Mesodermal cell (in vitro differentiated cells): ENCODE measurements around the gene PRR7. TPM values are rescaled to one million over a fixed set of nuclear protein-coding genes. Genes with fewer than 3 reads are reported as not detected.

Experiments used
- H3K27ac ChIP-seq: 2 replicates; pipeline ENCODE4 v1.7.0; 2013; ENCODE audit warnings: mild to moderate bottlenecking, low read depth, low read length, moderate library complexity; ENCODE audit not compliant: severe bottlenecking
- H3K36me3 ChIP-seq: 2 replicates; pipeline ENCODE4 v1.7.1; 2013; ENCODE audit warnings: mild to moderate bottlenecking, low read length, moderate library complexity; ENCODE audit not compliant: control insufficient read depth, insufficient read depth
- H3K4me1 ChIP-seq: one replicate; pipeline ENCODE4 v1.7.1; 2013; ENCODE audit warnings: mild to moderate bottlenecking, low read length; ENCODE audit not compliant: insufficient read depth, control insufficient read depth, poor library complexity, severe bottlenecking
- H3K4me3 ChIP-seq: 2 replicates; pipeline ENCODE4 v1.7.0; 2013; ENCODE audit warnings: low read length, control low read depth, mild to moderate bottlenecking; ENCODE audit not compliant: insufficient read depth, poor library complexity, severe bottlenecking; ENCODE audit errors: extremely low read depth
- H3K9me3 ChIP-seq: 2 replicates; pipeline ENCODE4 v1.7.1; 2013; ENCODE audit warnings: mild to moderate bottlenecking, low read length, moderate library complexity; ENCODE audit not compliant: control insufficient read depth
- WGBS, 2 experiments: methylation state at CpG; one replicate each; pipeline ENCODE4 v1.1.5; 2013; ENCODE audit warnings: missing lambda C conversion rate in 2 of 2; ENCODE audit not compliant: insufficient coverage in 2 of 2; 5-methylcytosine and 5-hydroxymethylcytosine counted together
- polyA plus RNA-seq, 2 experiments: library from polyadenylated mRNA; stranded (reverse); fragments of 50-300 nt; gene quantifications; one replicate each; pipeline ENCODE4 v1.2.3, GENCODE V29; 2013

The PRR7 gene
- 8.4 TPM for polyA plus RNA-seq (2013, experiment 1 of 2)
- 5.4 TPM for polyA plus RNA-seq (2013, experiment 2 of 2)

- no peaks in the 10 kb centered on the region for H3K9me3 ChIP-seq
- H3K36me3 ChIP-seq: peaks cover 7% of the 10 kb centered on the region
- 4 to 5% methylated on average over 60 to 68 of the region's 89 CpGs for WGBS, 2 experiments
- peaks cover 12% of the 10 kb centered on the region for H3K4me1 ChIP-seq
- peak within 1 kb of the TSS; percentile 58 for H3K4me3 ChIP-seq
- peak within 1 kb of the TSS; percentile 83 for H3K27ac ChIP-seq
Observed at GRCh38 chr5:177446200-177447065, at the start of gene PRR7. Gene PRR7 (plus strand): TSS chr5:177446814. CDS start chr5:177455068, 8,254 bp downstream.

- 92 to 98% methylated on average over 9 to 12 of the region's 16 CpGs for WGBS, 2 experiments
Observed at GRCh38 chr5:177397875-177398390, 48.7 kb upstream of the PRR7 start.

GRCh38 chr5:177399997-177400868, 46.4 kb upstream of the PRR7 start, which contains the start of gene PFN3:
Gene PFN3 (minus strand): TSS chr5:177400661. CDS start chr5:177400576, 85 bp downstream.
- Histone ChIP-seq H3K36me3 (no peaks in the 10 kb centered on the region), H3K9me3 (no peaks in the 10 kb centered on the region), H3K27ac (no peak within 1 kb of the TSS), H3K4me3 (no peak within 1 kb of the TSS), H3K4me1 (peaks cover 6% of the 10 kb centered on the region)
- 61 to 72% methylated on average over 80 to 88 of the region's 92 CpGs for WGBS, 2 experiments

More at GRCh38 chr5:177397875-177398390, 48.7 kb upstream of the PRR7 start:
- no peaks in the 10 kb centered on the region for H3K36me3 ChIP-seq
- H3K4me3 ChIP-seq: no peak overlapping the region
- H3K4me1 ChIP-seq: peaks cover 1% of the 10 kb centered on the region
- no peaks in the 10 kb centered on the region for H3K9me3 ChIP-seq
- no peak overlapping the region for H3K27ac ChIP-seq

GRCh38 chr5:177402271-177403043, 44.2 kb upstream of the PRR7 start:
- Histone ChIP-seq H3K36me3 (no peaks in the 10 kb centered on the region), H3K9me3 (no peaks in the 10 kb centered on the region), H3K27ac (no peak overlapping the region), H3K4me3 (peak overlapping the region; percentile 43), H3K4me1 (peaks cover 6% of the 10 kb centered on the region)
- WGBS, 2 experiments: 13% methylated on average over 37 to 40 of the region's 49 CpGs

- 3 to 4% methylated on average over 48 to 61 of the region's 61 CpGs for WGBS, 2 experiments
- Histone ChIP-seq H3K9me3 (no peaks in the 10 kb centered on the region), H3K27ac (no peak overlapping the region), H3K4me3 (peak overlapping the region; percentile 43), H3K4me1 (peaks cover 6% of the 10 kb centered on the region), H3K36me3 (no peaks in the 10 kb centered on the region)
Observed at GRCh38 chr5:177403102-177403791, 43.4 kb upstream of the PRR7 start.

- WGBS, 2 experiments: 2% methylated on average over 66 to 80 of the region's 93 CpGs
- H3K27ac ChIP-seq: no peak overlapping the region
Observed at GRCh38 chr5:177403792-177404640, 42.6 kb upstream of the PRR7 start.

GRCh38 chr5:177404641-177405179, 41.9 kb upstream of the PRR7 start:
- Histone ChIP-seq H3K4me3 (peak overlapping the region; percentile 43), H3K9me3 (no peaks in the 10 kb centered on the region), H3K36me3 (no peaks in the 10 kb centered on the region), H3K27ac (no peak overlapping the region), H3K4me1 (peaks cover 6% of the 10 kb centered on the region)
- WGBS, 2 experiments: 64 to 65% methylated on average over 10 to 13 of the region's 16 CpGs

More at GRCh38 chr5:177403792-177404640, 42.6 kb upstream of the PRR7 start:
- H3K4me3 ChIP-seq: peak overlapping the region; percentile 43
- no peaks in the 10 kb centered on the region for H3K36me3 ChIP-seq
- H3K4me1 ChIP-seq: peaks cover 6% of the 10 kb centered on the region
- H3K9me3 ChIP-seq: no peaks in the 10 kb centered on the region

GRCh38 chr5:177405312-177405711, 41.3 kb upstream of the PRR7 start:
- H3K4me1 ChIP-seq: peaks cover 6% of the 10 kb centered on the region
- H3K36me3 ChIP-seq: no peaks in the 10 kb centered on the region
- H3K9me3 ChIP-seq: no peaks in the 10 kb centered on the region
- no peak overlapping the region for H3K4me3 ChIP-seq
- no peak overlapping the region for H3K27ac ChIP-seq
- 92 to 94% methylated on average over 2 of the region's 2 CpGs for WGBS, 2 experiments

GRCh38 chr5:177405805-177406204, 40.8 kb upstream of the PRR7 start:
- no peaks in the 10 kb centered on the region for H3K9me3 ChIP-seq

More at GRCh38 chr5:177405805-177406204, 40.8 kb upstream of the PRR7 start:
- Histone ChIP-seq H3K27ac (no peak overlapping the region), H3K36me3 (no peaks in the 10 kb centered on the region), H3K4me1 (peaks cover 6% of the 10 kb centered on the region), H3K4me3 (no peak overlapping the region)
- WGBS, 2 experiments: 89% methylated on average over 4 to 5 of the region's 5 CpGs
